NCI-H1105 (cell line): ENCODE data around the gene NR1H2.
"Not testable (repeated sequence)": the region's sequence is repeated elsewhere in the genome, so short reads cannot be mapped to it uniquely, and the experiment has no call there.

Experiments
- DNase-seq: peaks from one replicate; lab custom pipeline; 2025; lab: John Stamatoyannopoulos, UW

Gene NR1H2

GRCh38 chr19:50376166-50377050 lies at the start of gene NR1H2:
NR1H2 (plus strand) TSS chr19:50376457; CDS start chr19:50377606, 1,149 bp downstream.
- peak; percentile 97 for DNase-seq

GRCh38 chr19:50327013-50327412 lies 49.2 kb upstream of the NR1H2 start:
- no peak for DNase-seq

GRCh38 chr19:50327461-50328223 lies 48.6 kb upstream of the NR1H2 start:
- DNase-seq = no peak

- DNase-seq = no peak
These were observed 47.9 kb upstream of the NR1H2 start for GRCh38 chr19:50328224-50328872.

GRCh38 chr19:50328873-50329145 lies 47.4 kb upstream of the NR1H2 start:
- no peak for DNase-seq

- peak; percentile 100 for DNase-seq
These were observed 46.9 kb upstream of the NR1H2 start, which contains the start of gene KCNC3 for GRCh38 chr19:50329146-50329925. KCNC3 (minus strand) TSS chr19:50329377; CDS start chr19:50329082, 295 bp downstream.

- DNase-seq = not testable (repeated sequence)
These were observed 46.3 kb upstream of the NR1H2 start for GRCh38 chr19:50329926-50330294.

GRCh38 chr19:50330365-50331078 lies 45.7 kb upstream of the NR1H2 start:
- DNase-seq = peak; percentile 94

GRCh38 chr19:50331221-50331993 lies 44.9 kb upstream of the NR1H2 start:
- no peak for DNase-seq

- no peak for DNase-seq
These were observed 44.3 kb upstream of the NR1H2 start for GRCh38 chr19:50331994-50332243.

GRCh38 chr19:50332244-50333038 lies 43.8 kb upstream of the NR1H2 start:
- no peak for DNase-seq

- DNase-seq = peak; percentile 93
These were observed 43.0 kb upstream of the NR1H2 start for GRCh38 chr19:50333235-50333736.

- peak; percentile 75 for DNase-seq
These were observed 42.3 kb upstream of the NR1H2 start for GRCh38 chr19:50333737-50334617.

GRCh38 chr19:50334741-50335421 lies 41.4 kb upstream of the NR1H2 start:
- DNase-seq = no peak

GRCh38 chr19:50337031-50337430 lies 39.2 kb upstream of the NR1H2 start:
- DNase-seq = not testable (repeated sequence)

- DNase-seq = no peak
These were observed 35.9 kb upstream of the NR1H2 start for GRCh38 chr19:50340331-50340730.

GRCh38 chr19:50341091-50341564 lies 35.1 kb upstream of the NR1H2 start:
- DNase-seq = no peak
